ENCODE data around the gene PLA2G2A.

DNA sequence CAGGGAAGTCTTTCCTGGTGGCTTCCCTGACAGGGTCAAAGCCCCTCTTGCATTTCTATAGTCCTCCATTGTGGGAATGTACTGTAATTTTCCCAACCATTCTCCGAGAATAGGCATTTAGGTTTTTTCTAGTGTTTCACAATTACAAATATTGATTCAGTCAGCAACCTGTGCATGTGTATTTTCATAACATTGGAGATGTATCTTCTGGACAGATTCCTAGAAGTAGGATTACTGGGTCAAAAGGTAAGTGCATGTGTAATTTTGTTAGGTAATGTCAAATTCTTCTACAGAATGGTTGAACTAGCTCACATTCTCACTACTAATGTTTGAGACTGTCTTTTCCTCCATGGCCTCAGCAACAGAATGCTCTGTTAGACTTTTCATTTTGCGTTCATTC lies 8.3 kb upstream of the PLA2G2A start:
- TF ChIP-seq, protein P1, sequence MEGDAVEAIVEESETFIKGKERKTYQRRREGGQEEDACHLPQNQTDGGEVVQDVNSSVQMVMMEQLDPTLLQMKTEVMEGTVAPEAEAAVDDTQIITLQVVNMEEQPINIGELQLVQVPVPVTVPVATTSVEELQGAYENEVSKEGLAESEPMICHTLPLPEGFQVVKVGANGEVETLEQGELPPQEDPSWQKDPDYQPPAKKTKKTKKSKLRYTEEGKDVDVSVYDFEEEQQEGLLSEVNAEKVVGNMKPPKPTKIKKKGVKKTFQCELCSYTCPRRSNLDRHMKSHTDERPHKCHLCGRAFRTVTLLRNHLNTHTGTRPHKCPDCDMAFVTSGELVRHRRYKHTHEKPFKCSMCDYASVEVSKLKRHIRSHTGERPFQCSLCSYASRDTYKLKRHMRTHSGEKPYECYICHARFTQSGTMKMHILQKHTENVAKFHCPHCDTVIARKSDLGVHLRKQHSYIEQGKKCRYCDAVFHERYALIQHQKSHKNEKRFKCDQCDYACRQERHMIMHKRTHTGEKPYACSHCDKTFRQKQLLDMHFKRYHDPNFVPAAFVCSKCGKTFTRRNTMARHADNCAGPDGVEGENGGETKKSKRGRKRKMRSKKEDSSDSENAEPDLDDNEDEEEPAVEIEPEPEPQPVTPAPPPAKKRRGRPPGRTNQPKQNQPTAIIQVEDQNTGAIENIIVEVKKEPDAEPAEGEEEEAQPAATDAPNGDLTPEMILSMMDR (IDR thresholded peaks at IDR 0.05) = no peak
- TF ChIP-seq EP300 (IDR thresholded peaks at IDR 0.05) = no peak
- TF ChIP-seq POLR2A (IDR thresholded peaks at IDR 0.05) = no peak
- TF ChIP-seq POLR2AphosphoS5 (IDR thresholded peaks at IDR 0.05) = no peak
